NT2/D1 (cell line): ENCODE data around the gene OOSP1.

Experiments used
- DNase-seq: peaks from one replicate; pipeline ENCODE4 v3.0.0-alpha.2; 2011; ENCODE audit warnings: low read depth, low spot score
- H3K27me3 ChIP-seq: 2 replicates; pipeline ENCODE4 v1.6.0; 2011; ENCODE audit warnings: mild to moderate bottlenecking; ENCODE audit not compliant: insufficient read length, insufficient read depth
- H3K36me3 ChIP-seq: 2 replicates; pipeline ENCODE4 v1.6.1; 2011; ENCODE audit warnings: mild to moderate bottlenecking, low read length, mixed read lengths; ENCODE audit not compliant: insufficient read depth, insufficient read length
- H3K4me1 ChIP-seq: 2 replicates; pipeline ENCODE4 v1.5.1; 2011; ENCODE audit not compliant: insufficient read depth, insufficient read length
- H3K4me3 ChIP-seq: 2 replicates; pipeline ENCODE4 v1.5.1; 2011; ENCODE audit warnings: low read depth; ENCODE audit not compliant: insufficient read length
- H3K9ac ChIP-seq: 2 replicates; pipeline ENCODE4 v1.6.0; 2011; ENCODE audit warnings: low read depth; ENCODE audit not compliant: insufficient read length
- H3K9me3 ChIP-seq: 2 replicates; pipeline ENCODE4 v1.5.1; 2011; ENCODE audit warnings: mild to moderate bottlenecking, low read length; ENCODE audit not compliant: insufficient read depth
- SUZ12 ChIP-seq: IDR thresholded peaks from 2 replicates; pipeline ENCODE4 v1.6.1; 2011; ENCODE audit not compliant: insufficient read length, insufficient read depth; ENCODE audit errors: extremely low read depth
- YY1 ChIP-seq: IDR thresholded peaks from 2 replicates; pipeline ENCODE4 v1.6.1; 2011; ENCODE audit not compliant: insufficient read length, insufficient read depth
- ZNF274 ChIP-seq: IDR thresholded peaks from 2 replicates; pipeline ENCODE4 v1.6.1; 2011; ENCODE audit warnings: mild to moderate bottlenecking, low read depth, low read length

Gene OOSP1, protein sequence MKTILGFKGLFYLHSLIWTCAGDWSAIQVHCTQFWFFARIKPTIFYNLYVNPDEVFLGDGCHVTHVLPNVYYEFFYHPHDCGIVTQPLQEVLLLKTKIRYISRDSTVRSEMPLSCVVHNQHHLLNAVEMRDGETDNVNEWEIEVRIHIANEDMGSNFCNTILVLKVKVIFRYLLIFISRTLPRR

DNA sequence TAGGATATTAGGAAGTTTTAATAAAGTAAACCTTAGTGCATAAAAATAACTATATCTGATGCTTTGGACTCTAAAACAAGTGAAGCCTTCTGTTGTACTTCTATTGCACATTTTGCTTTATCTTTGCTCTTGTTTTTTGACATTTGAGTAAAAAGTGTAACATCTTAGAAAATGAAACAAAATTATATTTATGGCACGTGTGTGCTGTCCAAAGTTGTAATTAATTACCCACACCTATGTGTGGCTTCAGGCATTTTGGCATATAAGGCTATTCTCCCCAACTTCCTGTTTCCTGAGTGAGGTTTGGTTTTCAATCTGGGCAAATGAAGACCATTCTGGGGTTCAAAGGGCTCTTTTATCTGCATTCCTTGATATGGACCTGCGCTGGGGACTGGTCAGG lies at the start of gene OOSP1:
TSS of gene OOSP1 (plus strand) at position 301 of the 400 bp plus-strand sequence. CDS start at position 324, 23 bp downstream.
- H3K9me3 ChIP-seq = no peaks in the 10 kb centered on the region
- no peaks in the 10 kb centered on the region for H3K27me3 ChIP-seq
- H3K36me3 ChIP-seq = no peaks in the 10 kb centered on the region
- H3K4me1 ChIP-seq = no peaks in the 10 kb centered on the region
- H3K9ac ChIP-seq = no peak within 1 kb of the TSS
- H3K4me3 ChIP-seq = no peak within 1 kb of the TSS
- DNase-seq = no peak
- TF ChIP-seq ZNF274 (no peak), SUZ12 (no peak), YY1 (no peak)

DNA sequence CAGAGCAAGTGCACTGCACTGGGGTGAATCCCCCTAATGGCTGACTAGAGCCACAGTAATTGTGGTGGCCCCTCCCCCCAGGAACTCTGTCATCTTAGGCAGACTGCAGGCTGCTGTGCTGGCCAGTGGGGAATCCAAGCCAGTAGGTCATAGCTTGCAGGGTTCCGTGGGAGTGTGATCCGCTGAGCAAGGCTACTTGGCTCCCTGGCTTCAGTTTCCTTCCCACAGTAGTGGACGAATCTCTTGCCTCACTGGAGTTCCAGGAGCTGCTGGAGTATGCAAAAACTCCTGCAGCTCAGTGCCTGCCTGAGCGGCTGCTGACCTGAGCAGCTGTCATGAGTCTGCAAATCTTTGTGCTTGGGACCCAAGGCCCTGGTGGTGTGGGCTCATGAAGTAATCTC lies 46.5 kb upstream of the OOSP1 start:
- peak; percentile 42 for DNase-seq
- H3K4me3 ChIP-seq = no peak overlapping the region
- 0 out of 2 replicates have a peak, but pooled peaks cover 3% of the 10 kb centered on the region for H3K9me3 ChIP-seq
- H3K27me3 ChIP-seq = no peaks in the 10 kb centered on the region
- H3K4me1 ChIP-seq = peaks cover 3% of the 10 kb centered on the region
- no peak overlapping the region for H3K9ac ChIP-seq
- H3K36me3 ChIP-seq = no peaks in the 10 kb centered on the region
- TF ChIP-seq YY1 (no peak), SUZ12 (no peak), ZNF274 (no peak)

DNA sequence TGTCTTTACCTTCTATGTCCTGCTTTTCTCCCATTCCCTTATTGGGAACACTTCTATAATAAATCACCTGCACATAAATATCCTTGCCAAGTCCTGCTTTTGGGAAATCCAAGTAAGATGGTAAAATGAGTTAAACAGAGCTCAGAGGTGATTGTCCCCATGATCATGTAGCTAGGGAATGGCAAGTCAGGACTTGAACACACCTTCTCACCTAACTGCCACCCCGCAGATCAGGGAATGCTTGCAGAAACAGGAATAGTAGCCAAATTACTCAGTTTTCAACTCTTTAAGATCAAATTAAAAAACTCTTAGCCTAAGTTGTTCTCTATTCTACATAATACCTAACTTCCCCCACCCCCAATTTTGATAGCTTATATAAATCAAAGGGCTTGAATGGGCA lies 43.6 kb upstream of the OOSP1 start:
- H3K36me3 ChIP-seq = no peaks in the 10 kb centered on the region
- TF ChIP-seq ZNF274 (no peak), YY1 (no peak), SUZ12 (no peak)
- peaks cover 3% of the 10 kb centered on the region for H3K4me1 ChIP-seq
- 0 out of 2 replicates have a peak, but pooled peaks cover 3% of the 10 kb centered on the region for H3K9me3 ChIP-seq
- no peaks in the 10 kb centered on the region for H3K27me3 ChIP-seq
- no peak for DNase-seq
- H3K4me3 ChIP-seq = no peak overlapping the region
- no peak overlapping the region for H3K9ac ChIP-seq

DNA sequence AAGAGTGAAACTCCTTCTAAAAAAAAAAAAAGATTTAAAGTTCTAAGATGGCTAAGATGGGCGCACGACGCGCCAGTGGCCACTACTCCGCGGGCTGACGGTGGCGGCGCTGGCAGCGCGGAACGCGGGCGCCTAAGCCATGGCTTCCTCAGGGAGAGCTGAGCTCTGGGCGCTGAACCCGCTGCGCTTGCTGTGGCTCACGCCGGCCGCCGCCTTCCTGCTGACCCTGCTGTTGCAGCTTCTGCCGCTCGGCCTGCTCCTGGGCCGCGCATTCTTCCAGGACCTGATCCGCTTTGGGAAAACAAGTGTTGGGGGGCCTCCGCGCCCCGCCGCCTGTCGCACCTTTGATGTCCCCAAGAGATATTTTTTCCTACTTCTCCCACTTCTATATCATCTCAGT lies 40.2 kb upstream of the OOSP1 start:
- Histone ChIP-seq H3K9ac (no peak overlapping the region), H3K27me3 (no peaks in the 10 kb centered on the region), H3K4me3 (no peak overlapping the region), H3K4me1 (no peaks in the 10 kb centered on the region), H3K9me3 (no peaks in the 10 kb centered on the region), H3K36me3 (no peaks in the 10 kb centered on the region)
- TF ChIP-seq SUZ12 (no peak), ZNF274 (no peak)
- no peak for DNase-seq

DNA sequence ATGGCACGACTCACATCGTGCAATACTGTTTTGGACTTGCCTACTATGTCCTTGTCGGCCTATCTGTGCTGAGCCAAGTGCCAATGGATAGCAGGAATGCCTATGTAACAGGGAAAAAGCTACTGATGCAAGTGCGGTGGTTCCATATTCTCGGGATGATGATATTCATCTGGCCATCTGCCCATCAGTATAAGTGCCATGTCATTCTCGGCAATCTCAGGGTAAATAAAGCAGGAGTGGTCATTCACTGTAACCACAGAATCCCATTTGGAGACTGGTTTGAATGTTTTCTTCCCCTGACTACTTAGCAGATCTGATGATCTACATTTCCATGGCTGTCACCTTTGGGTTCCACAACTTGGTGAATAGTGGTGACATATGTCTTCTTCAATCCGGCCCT lies 39.6 kb upstream of the OOSP1 start:
- no peak for DNase-seq
- H3K36me3 ChIP-seq = no peaks in the 10 kb centered on the region
- no peaks in the 10 kb centered on the region for H3K4me1 ChIP-seq
- H3K9me3 ChIP-seq = no peaks in the 10 kb centered on the region
- H3K9ac ChIP-seq = no peak overlapping the region
- TF ChIP-seq YY1 = no peak
- no peak for TF ChIP-seq SUZ12
- TF ChIP-seq ZNF274 = no peak
- no peak overlapping the region for H3K4me3 ChIP-seq
- H3K27me3 ChIP-seq = no peaks in the 10 kb centered on the region

DNA sequence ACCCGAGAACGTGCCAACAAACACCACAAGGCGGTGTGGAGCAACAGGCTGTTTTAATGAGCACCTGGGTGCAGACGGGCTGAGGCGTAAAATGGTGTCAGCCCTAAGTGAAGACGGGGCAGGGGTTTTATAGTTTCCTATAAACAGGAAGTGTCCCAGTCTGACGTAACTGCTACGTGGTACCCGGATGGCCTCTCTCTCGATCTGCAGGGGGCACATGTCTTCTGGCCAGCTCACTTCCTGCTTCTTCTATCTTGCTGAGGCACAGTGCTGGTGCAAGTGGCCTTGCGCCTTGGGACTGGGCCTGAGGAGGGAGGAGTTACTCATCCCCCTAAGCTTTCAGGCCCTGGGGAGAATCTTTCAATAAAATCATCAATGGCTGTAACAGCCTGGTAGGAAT lies 38.7 kb upstream of the OOSP1 start:
- DNase-seq = no peak
- H3K9ac ChIP-seq = no peak overlapping the region
- H3K27me3 ChIP-seq = no peaks in the 10 kb centered on the region
- H3K36me3 ChIP-seq = no peaks in the 10 kb centered on the region
- no peaks in the 10 kb centered on the region for H3K9me3 ChIP-seq
- no peaks in the 10 kb centered on the region for H3K4me1 ChIP-seq
- H3K4me3 ChIP-seq = no peak overlapping the region
- no peak for TF ChIP-seq SUZ12
- TF ChIP-seq ZNF274 = no peak
- TF ChIP-seq YY1 = no peak

DNA sequence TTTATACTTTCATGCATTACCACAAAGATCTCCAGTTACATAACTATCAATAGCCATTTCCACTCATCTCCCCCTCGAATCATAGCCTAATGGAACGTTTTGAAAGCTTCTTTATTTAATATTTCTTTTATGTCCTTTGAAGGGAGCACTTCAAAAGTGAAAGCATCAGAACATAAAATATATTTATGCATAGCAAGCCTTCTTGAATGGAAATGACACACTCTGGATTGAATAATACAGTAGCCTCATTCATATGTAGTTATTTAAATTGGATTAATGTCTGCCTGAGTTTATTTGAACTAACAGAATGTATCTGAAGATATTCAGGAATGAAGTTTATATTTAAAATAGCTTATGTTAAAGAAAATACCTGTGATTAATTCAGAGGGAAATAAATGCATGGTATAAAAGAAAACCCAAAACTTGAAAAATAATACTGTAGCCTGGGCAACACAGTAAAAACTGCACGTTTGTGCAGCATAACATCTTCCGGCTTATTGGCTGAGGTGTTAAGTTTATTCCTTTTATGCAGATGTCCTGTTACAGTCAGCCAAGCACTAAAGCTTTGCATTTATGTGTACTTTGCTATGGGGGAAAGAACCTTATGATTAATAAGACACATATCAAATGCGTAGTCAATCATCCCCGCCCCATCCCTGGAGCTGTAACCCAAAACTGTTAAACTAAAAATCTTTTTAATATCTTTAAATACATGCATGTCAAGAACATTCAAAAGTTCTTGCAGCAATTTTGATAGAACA lies 37.7 kb upstream of the OOSP1 start:
- Histone ChIP-seq H3K9me3 (no peaks in the 10 kb centered on the region), H3K4me3 (no peak overlapping the region), H3K9ac (no peak overlapping the region), H3K27me3 (no peaks in the 10 kb centered on the region), H3K36me3 (no peaks in the 10 kb centered on the region), H3K4me1 (no peaks in the 10 kb centered on the region)
- TF ChIP-seq SUZ12 = no peak
- no peak for TF ChIP-seq YY1
- no peak for TF ChIP-seq ZNF274
- no peak for DNase-seq
